ENCODE data around the gene BTBD1.

- no peak for TF ChIP-seq PATZ1 (tag by site-specific recombination; IDR thresholded peaks at IDR 0.05)
- no peak for TF ChIP-seq CTCF (tag by site-specific recombination; IDR thresholded peaks at IDR 0.05)
- TF ChIP-seq ZBTB11 (tag by site-specific recombination; conservative IDR thresholded peaks at IDR 0.05; ENCODE audit: low read depth), result no peak
- no peak for TF ChIP-seq HIC1 (tag by site-specific recombination; IDR thresholded peaks at IDR 0.05)
- TF ChIP-seq ZNF777 (tag by site-specific recombination; IDR thresholded peaks at IDR 0.05; ENCODE audit: borderline replicate concordance), result no peak
- TF ChIP-seq ZNF416 (tag by site-specific recombination; IDR thresholded peaks at IDR 0.05), result no peak
- TF ChIP-seq ZNF518A (tag by site-specific recombination; conservative IDR thresholded peaks at IDR 0.05; ENCODE audit: low read depth), result no peak
- TF ChIP-seq ZEB2 (tag by site-specific recombination; IDR thresholded peaks at IDR 0.05), result no peak
- TF ChIP-seq ZNF529 (tag by site-specific recombination; IDR thresholded peaks at IDR 0.05; ENCODE audit: insufficient replicate concordance), result no peak
- TF ChIP-seq ZNF677 (tag by site-specific recombination; IDR thresholded peaks at IDR 0.05), result no peak
- no peak for TF ChIP-seq ZBTB17 (tag by site-specific recombination; IDR thresholded peaks at IDR 0.05)
- TF ChIP-seq SETDB1 (IDR thresholded peaks at IDR 0.05; ENCODE audit: insufficient read length, low read length), result no peak
- no peak for TF ChIP-seq ZBTB49 (tag by site-specific recombination; IDR thresholded peaks at IDR 0.05; ENCODE audit: low read depth)
Measured at GRCh38 chr15:83115831-83116565, 48.9 kb upstream of the BTBD1 start.

Data from HEK293 (cell line).